HepG2 (cell line): ENCODE measurements around the gene LMBRD2. TPM values are rescaled to one million over a fixed set of nuclear protein-coding genes. Genes with fewer than 3 reads are reported as not detected.
A peak's percentile ranks its signal among the peaks of the same experiment; 100 is the strongest.

Source experiments
- BRD4 ChIP-seq: sonication (generic); formaldehyde crosslinking; IDR thresholded peaks from 2 replicates; pipeline ENCODE4 v1.4.0; 2020; ENCODE audit warnings: missing genetic modification reagents
- FOXO1 ChIP-seq: sonication (generic); formaldehyde crosslinking; IDR thresholded peaks from 2 replicates; pipeline ENCODE4 v1.4.0; 2020; ENCODE audit warnings: missing genetic modification reagents
- GPBP1L1 ChIP-seq: sonication (generic); formaldehyde crosslinking; IDR thresholded peaks from 2 replicates; pipeline ENCODE4 v1.5.0; 2020; ENCODE audit warnings: mild to moderate bottlenecking, missing genetic modification reagents
- GTF3A ChIP-seq: sonication (generic); formaldehyde crosslinking; conservative IDR thresholded peaks from 2 replicates; pipeline ENCODE4 v1.4.0; 2020; ENCODE audit warnings: mild to moderate bottlenecking, missing genetic modification reagents
- HDAC6 ChIP-seq: fragments of 200-600 bp; sonication (generic); IDR thresholded peaks from 2 replicates; pipeline ENCODE4 v1.7.0; 2017; ENCODE audit warnings: mild to moderate bottlenecking, antibody characterized with exemption, low read length, low read depth
- HMGA1 ChIP-seq: sonication (generic); formaldehyde crosslinking; conservative IDR thresholded peaks from 2 replicates; pipeline ENCODE4 v1.4.0; 2020; ENCODE audit warnings: missing genetic modification reagents
- IRF1 ChIP-seq: sonication (generic); formaldehyde crosslinking; IDR thresholded peaks from 2 replicates; pipeline ENCODE4 v1.4.0; 2020; ENCODE audit warnings: low read depth, mild to moderate bottlenecking, missing genetic modification reagents
- ISL2 ChIP-seq: sonication (generic); formaldehyde crosslinking; IDR thresholded peaks from 2 replicates; pipeline ENCODE4 v1.5.0; 2020; ENCODE audit warnings: missing genetic modification reagents
- JDP2 ChIP-seq: sonication (generic); formaldehyde crosslinking; IDR thresholded peaks from 2 replicates; pipeline ENCODE4 v1.8.1; 2022; ENCODE audit warnings: missing genetic modification reagents, borderline replicate concordance
- KLF16 ChIP-seq, 2 experiments: sonication (generic) in 1 of 2; formaldehyde crosslinking in 1 of 2; IDR thresholded peaks; 2 replicates each; pipeline versions ENCODE4 v1.6.1 to v1.8.0; 2016 to 2023; ENCODE audit warnings: missing genetic modification reagents in 2 of 2, missing compliant biosample characterization in 1 of 2
- MAFK ChIP-seq, 2 experiments: IDR thresholded peaks in 1 of 2; conservative IDR thresholded peaks in 1 of 2; 2 replicates each; pipeline ENCODE4 v1.6.1; 2011; ENCODE audit warnings: improper control_type of control experiment in 2 of 2, low read length in 2 of 2
- NBN ChIP-seq: fragments of 450-650 bp; conservative IDR thresholded peaks from 2 replicates; pipeline ENCODE4 v1.6.1; 2017
- NCOA5 ChIP-seq: sonication (generic); formaldehyde crosslinking; IDR thresholded peaks from 2 replicates; pipeline ENCODE4 v1.4.0; 2020; ENCODE audit warnings: missing genetic modification reagents
- RBFOX2 ChIP-seq: fragments of 200-400 bp; formaldehyde crosslinking; IDR thresholded peaks from 2 replicates; pipeline ENCODE4 v1.6.1; 2017; ENCODE audit warnings: low read depth, mild to moderate bottlenecking, low read length
- ZNF224 ChIP-seq: sonication (generic); formaldehyde crosslinking; IDR thresholded peaks from 2 replicates; pipeline ENCODE4 v1.5.0; 2020; ENCODE audit warnings: mild to moderate bottlenecking, missing genetic modification reagents
- ZNF274 ChIP-seq: sonication (generic); formaldehyde crosslinking; IDR thresholded peaks from 2 replicates; pipeline ENCODE4 v1.5.1; 2020; ENCODE audit warnings: mild to moderate bottlenecking, missing genetic modification reagents
- ZNF318 ChIP-seq: sonication (generic); formaldehyde crosslinking; IDR thresholded peaks from 2 replicates; pipeline ENCODE4 v1.4.0; 2020; ENCODE audit warnings: mild to moderate bottlenecking, missing genetic modification reagents
- ZNF350 ChIP-seq: sonication (generic); formaldehyde crosslinking; IDR thresholded peaks from 2 replicates; pipeline ENCODE4 v1.4.0; 2020; ENCODE audit warnings: mild to moderate bottlenecking, low read depth, missing genetic modification reagents, borderline replicate concordance
- ZNF570 ChIP-seq: sonication (generic); formaldehyde crosslinking; IDR thresholded peaks from 2 replicates; pipeline ENCODE4 v1.4.0; 2020; ENCODE audit warnings: mild to moderate bottlenecking, missing genetic modification reagents, borderline replicate concordance
- ZNF616 ChIP-seq: sonication (generic); formaldehyde crosslinking; IDR thresholded peaks from 2 replicates; pipeline ENCODE4 v1.5.0; 2020; ENCODE audit warnings: low read depth, mild to moderate bottlenecking, missing genetic modification reagents
- ZNF746 ChIP-seq: sonication (generic); formaldehyde crosslinking; IDR thresholded peaks from 2 replicates; pipeline ENCODE4 v1.8.0; 2022; ENCODE audit warnings: mild to moderate bottlenecking, missing genetic modification reagents
- ZNF841 ChIP-seq: sonication (generic); formaldehyde crosslinking; IDR thresholded peaks from 2 replicates; pipeline ENCODE4 v1.8.1; 2023; ENCODE audit warnings: missing genetic modification reagents, borderline replicate concordance
- polyA plus RNA-seq, 8 experiments: library from polyadenylated mRNA; depleted of rRNA in 3 of 8; stranded (reverse) in 7 of 8; unstranded in 1 of 8; fragments of >200 nt; fragmentation: Illumina TruSeq in 4 of 8; extraction: Trizol in 4 of 8; gene quantifications; 2 replicates each; pipeline versions ENCODE4 v1.2.1 to v1.2.3, GENCODE V29; 2011 to 2016; ENCODE audit warnings: low read depth in 4 of 8, missing spikeins in 1 of 8, mixed read lengths in 1 of 8; ENCODE audit not compliant: insufficient read depth in 1 of 8
- total RNA-seq, 5 experiments: library from RNA; depleted of rRNA; stranded (reverse); fragments of >200 nt; fragmentation: Illumina TruSeq; extraction: Trizol; gene quantifications; 2 replicates each; pipeline ENCODE4 v1.2.3, GENCODE V29; 2016; ENCODE audit warnings: low read depth in 1 of 5

LMBRD2 gene
- total and polyA plus RNA-seq, 2 of the 13 experiments (the other 11 are each of a cell fraction or from before 2014, with no cell fraction given): 2.0 to 4.7 TPM

GRCh38 chr5:36153726-36154125 is 2.0 kb upstream of the LMBRD2 start (continued):
- TF ChIP-seq HDAC6: no peak
- no peak for TF ChIP-seq NBN
- no peak for TF ChIP-seq GTF3A
- no peak for TF ChIP-seq HMGA1 (CRISPR knock-in tag)
- TF ChIP-seq FOXO1: peak; percentile 84
- no peak for TF ChIP-seq ZNF616 (CRISPR knock-in tag)
- TF ChIP-seq JDP2 (CRISPR knock-in tag): no peak
- TF ChIP-seq ZNF274 (CRISPR knock-in tag): no peak
- no peak for TF ChIP-seq BRD4
- no peak for TF ChIP-seq NCOA5 (CRISPR knock-in tag)
- no peak for TF ChIP-seq ZNF318
- TF ChIP-seq ZNF746: no peak; the same call in 1 of the 2 replicates
- peak in 1 of 2 experiments; percentile 77; a peak in 2 of 4 replicates for TF ChIP-seq KLF16 (CRISPR knock-in tag; IDR thresholded peaks at IDR 0.05)
- no peak for TF ChIP-seq ZNF224
- TF ChIP-seq ISL2 (CRISPR knock-in tag): peak; percentile 93
- TF ChIP-seq ZNF350 (CRISPR knock-in tag): no peak
- no peak for TF ChIP-seq IRF1 (CRISPR knock-in tag)
- no peak for TF ChIP-seq ZNF841 (CRISPR knock-in tag)
- peak; percentile 78 to 82 for TF ChIP-seq MAFK (conservative IDR thresholded peaks at IDR 0.05 in 1 of 2, IDR thresholded peaks at IDR 0.05 in 1 of 2; ENCODE audit: low read length in 2 of 2)
- no peak for TF ChIP-seq ZNF570 (CRISPR knock-in tag)
- TF ChIP-seq RBFOX2: no peak
- no peak for TF ChIP-seq GPBP1L1 (CRISPR knock-in tag)
